OCI-LY1 (cell line): ENCODE results near the gene OXSR1.

Experiments used
- EZH2 ChIP-seq: fragments of 200-600 bp; sonication (generic), shearing (Covaris generic); IDR thresholded peaks from 2 replicates; pipeline ENCODE4 v1.8.0; 2017; ENCODE audit warnings: borderline replicate concordance, mixed run types, mild to moderate bottlenecking, antibody characterized with exemption, low read length, moderate library complexity, mixed read lengths
- TF ChIP-seq, protein P1 (sequence below): fragments of 200-600 bp; sonication (generic), shearing (Covaris generic); IDR thresholded peaks from 2 replicates; pipeline ENCODE4 v1.5.1; 2017; ENCODE audit warnings: mild to moderate bottlenecking, antibody characterized with exemption, low read length, moderate library complexity, mixed read lengths

DNA sequence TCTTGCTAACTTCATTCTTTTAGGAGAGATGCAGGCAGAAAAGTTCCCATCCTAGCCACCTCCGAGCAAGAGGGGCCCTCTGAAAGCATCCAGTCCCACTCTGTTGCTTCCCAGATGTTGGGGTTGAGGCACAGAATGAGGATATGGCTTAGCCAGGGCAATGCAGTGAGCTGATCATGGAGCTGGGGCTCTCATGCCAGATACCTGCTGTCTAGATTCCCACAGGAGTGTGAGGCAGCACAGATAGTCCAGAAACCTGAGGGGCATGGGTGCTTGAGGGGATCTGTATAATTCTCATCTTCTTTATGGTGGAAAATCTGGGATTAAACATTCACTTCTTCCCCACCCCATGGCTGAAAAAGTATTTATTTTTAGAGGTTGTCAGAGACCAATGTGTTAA lies 101.5 kb downstream of the OXSR1 start:
- TF ChIP-seq, protein P1, sequence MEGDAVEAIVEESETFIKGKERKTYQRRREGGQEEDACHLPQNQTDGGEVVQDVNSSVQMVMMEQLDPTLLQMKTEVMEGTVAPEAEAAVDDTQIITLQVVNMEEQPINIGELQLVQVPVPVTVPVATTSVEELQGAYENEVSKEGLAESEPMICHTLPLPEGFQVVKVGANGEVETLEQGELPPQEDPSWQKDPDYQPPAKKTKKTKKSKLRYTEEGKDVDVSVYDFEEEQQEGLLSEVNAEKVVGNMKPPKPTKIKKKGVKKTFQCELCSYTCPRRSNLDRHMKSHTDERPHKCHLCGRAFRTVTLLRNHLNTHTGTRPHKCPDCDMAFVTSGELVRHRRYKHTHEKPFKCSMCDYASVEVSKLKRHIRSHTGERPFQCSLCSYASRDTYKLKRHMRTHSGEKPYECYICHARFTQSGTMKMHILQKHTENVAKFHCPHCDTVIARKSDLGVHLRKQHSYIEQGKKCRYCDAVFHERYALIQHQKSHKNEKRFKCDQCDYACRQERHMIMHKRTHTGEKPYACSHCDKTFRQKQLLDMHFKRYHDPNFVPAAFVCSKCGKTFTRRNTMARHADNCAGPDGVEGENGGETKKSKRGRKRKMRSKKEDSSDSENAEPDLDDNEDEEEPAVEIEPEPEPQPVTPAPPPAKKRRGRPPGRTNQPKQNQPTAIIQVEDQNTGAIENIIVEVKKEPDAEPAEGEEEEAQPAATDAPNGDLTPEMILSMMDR = no peak
- no peak for TF ChIP-seq EZH2
